ENCODE results near the gene COL1A1. TPM values are rescaled to one million over a fixed set of nuclear protein-coding genes. Genes with fewer than 3 reads are reported as not detected.
A peak's percentile ranks its signal among the peaks of the same experiment; 100 is the strongest.

COL1A1 gene
- total RNA-seq, 1 experiment from 2014 or later = 0.38 TPM

- no peak for DNase-seq (ENCODE audit: low spot score)
Measured at GRCh38 chr17:50141745-50142110, 59.7 kb downstream of the COL1A1 start.

GRCh38 chr17:50141026-50141744, 60.2 kb downstream of the COL1A1 start:
- DNase-seq (ENCODE audit: low spot score) = no peak

GRCh38 chr17:50139950-50140885, 61.2 kb downstream of the COL1A1 start:
- DNase-seq (ENCODE audit: low spot score) = peak; percentile 79

- DNase-seq (ENCODE audit: low spot score) = no peak
Measured at GRCh38 chr17:50139185-50139783, 62.1 kb downstream of the COL1A1 start.

GRCh38 chr17:50137042-50137441, 64.4 kb downstream of the COL1A1 start:
- DNase-seq (ENCODE audit: low spot score) = no peak

GRCh38 chr17:50136096-50136687, 65.2 kb downstream of the COL1A1 start:
- DNase-seq (ENCODE audit: low spot score) = no peak

GRCh38 chr17:50135316-50136095, 65.9 kb downstream of the COL1A1 start:
- no peak for DNase-seq (ENCODE audit: low spot score)

- DNase-seq (ENCODE audit: low spot score) = no peak
Measured at GRCh38 chr17:50134206-50135110, 67.0 kb downstream of the COL1A1 start.

- DNase-seq (ENCODE audit: low spot score) = no peak
Measured at GRCh38 chr17:50133769-50134099, 67.7 kb downstream of the COL1A1 start.

Small RNA genes lying within 50 kb of the gene (small RNA-seq; reads per million reads assigned to genes)
- gene SUMO2P7 = not detected

Other genes starting within 250 kb of the COL1A1 start
- 0.51 and 1.1 TPM in 2 replicates for gene DLX4, start 232.4 kb downstream of the COL1A1 start, total RNA-seq (2014; rRNA removed; shearing (Covaris generic))
- not detected in 2 replicates for gene DLX3, start 206.4 kb downstream of the COL1A1 start, total RNA-seq (2014; rRNA removed; shearing (Covaris generic))
- gene ITGA3, start 145.5 kb downstream of the COL1A1 start, total RNA-seq (2014; rRNA removed; shearing (Covaris generic)) = 218 and 237 TPM in 2 replicates
- 31.3 and 31.9 TPM in 2 replicates for gene PDK2, start 106.3 kb downstream of the COL1A1 start, total RNA-seq (2014; rRNA removed; shearing (Covaris generic))
- 1.9 and 3.4 TPM in 2 replicates for gene SAMD14, start 71.5 kb downstream of the COL1A1 start, total RNA-seq (2014; rRNA removed; shearing (Covaris generic))
- gene PPP1R9B, start 51.0 kb downstream of the COL1A1 start, total RNA-seq (2014; rRNA removed; shearing (Covaris generic)) = 38.7 and 54.6 TPM in 2 replicates
- not detected in 2 replicates for gene SGCA, start 35.6 kb downstream of the COL1A1 start, total RNA-seq (2014; rRNA removed; shearing (Covaris generic))
- gene TMEM92, start 72.8 kb upstream of the COL1A1 start, total RNA-seq (2014; rRNA removed; shearing (Covaris generic)) = 5.9 and 17.8 TPM in 2 replicates
- 34.6 and 40.0 TPM in 2 replicates for gene XYLT2, start 144.5 kb upstream of the COL1A1 start, total RNA-seq (2014; rRNA removed; shearing (Covaris generic))
- 71.2 and 120 TPM in 2 replicates for gene MRPL27, start 171.6 kb upstream of the COL1A1 start, total RNA-seq (2014; rRNA removed; shearing (Covaris generic))
- 7.5 and 11.8 TPM in 2 replicates for gene EME1, start 171.6 kb upstream of the COL1A1 start, total RNA-seq (2014; rRNA removed; shearing (Covaris generic))
- gene LRRC59, start 195.9 kb upstream of the COL1A1 start, total RNA-seq (2014; rRNA removed; shearing (Covaris generic)) = 137 and 155 TPM in 2 replicates
- gene ACSF2, start 224.6 kb upstream of the COL1A1 start, total RNA-seq (2014; rRNA removed; shearing (Covaris generic)) = 60.0 and 66.2 TPM in 2 replicates